Keratinocyte (primary cell): Measurements from ENCODE around the gene ADH5. TPM values are rescaled to one million over a fixed set of nuclear protein-coding genes. Genes with fewer than 3 reads are reported as not detected.

Experiments
- DNase-seq: peaks from one replicate; pipeline ENCODE4 v3.0.0-alpha.2; 2011; ENCODE audit warnings: low read depth, missing footprints, low spot score
- FAIRE-seq: peaks from 2 replicates; lab custom pipeline; 2011; peaks lifted over from hg19 to GRCh38; lab: Jason Lieb, UNC
- H2AFZ ChIP-seq: 2 replicates; pipeline ENCODE4 v1.6.0; 2012; ENCODE audit warnings: low read length, control low read depth, inconsistent platforms; ENCODE audit not compliant: control insufficient read depth
- H3K27ac ChIP-seq: 2 replicates; pipeline ENCODE4 v1.5.1; 2011; ENCODE audit warnings: low read length; ENCODE audit not compliant: control insufficient read depth, insufficient read depth
- H3K27me3 ChIP-seq: 3 replicates; pipeline ENCODE4 v1.6.0; 2011; ENCODE audit warnings: low read length; ENCODE audit not compliant: control insufficient read depth, insufficient read depth; ENCODE audit errors: extremely low read depth
- H3K36me3 ChIP-seq, 2 experiments: 2 replicates in 1 of 2; 3 replicates in 1 of 2; pipeline ENCODE4 v1.5.1; 2011; ENCODE audit warnings: low read length in 2 of 2, mild to moderate bottlenecking in 1 of 2; ENCODE audit not compliant: control insufficient read depth in 2 of 2, insufficient read depth in 2 of 2; ENCODE audit errors: extremely low read depth in 1 of 2
- H3K4me1 ChIP-seq: 3 replicates; pipeline ENCODE4 v1.5.1; 2011; ENCODE audit warnings: low read length; ENCODE audit not compliant: control insufficient read depth, insufficient read depth; ENCODE audit errors: extremely low read depth
- H3K4me2 ChIP-seq: 3 replicates; pipeline ENCODE4 v1.6.0; 2011; ENCODE audit warnings: low read depth, low read length; ENCODE audit not compliant: control insufficient read depth, insufficient read depth; ENCODE audit errors: extremely low read depth
- H3K4me3 ChIP-seq, 3 experiments: fragments of 200-600 bp in 1 of 3; sonication (generic) in 1 of 3; 2 replicates in 2 of 3; 3 replicates in 1 of 3; pipeline ENCODE4 v1.5.1; 2011 to 2016; ENCODE audit warnings: low read length in 3 of 3, mild to moderate bottlenecking in 3 of 3, control low read depth in 2 of 3, inconsistent platforms in 1 of 3, low read depth in 1 of 3, mixed read lengths in 1 of 3, mixed run types in 1 of 3, moderate library complexity in 1 of 3; ENCODE audit not compliant: control insufficient read depth in 2 of 3, insufficient read depth in 2 of 3; ENCODE audit errors: extremely low read depth in 1 of 3
- H3K79me2 ChIP-seq: 2 replicates; pipeline ENCODE4 v1.6.0; 2012; ENCODE audit warnings: low read length; ENCODE audit not compliant: control insufficient read depth, insufficient read depth
- H3K9ac ChIP-seq: 3 replicates; pipeline ENCODE4 v1.6.0; 2011; ENCODE audit warnings: low read length; ENCODE audit not compliant: control insufficient read depth, insufficient read depth; ENCODE audit errors: extremely low read depth
- H3K9me1 ChIP-seq: 3 replicates; pipeline ENCODE4 v1.6.0; 2011; ENCODE audit warnings: low read length; ENCODE audit not compliant: control insufficient read depth, insufficient read depth; ENCODE audit errors: extremely low read depth
- H3K9me3 ChIP-seq: 2 replicates; pipeline ENCODE4 v1.5.1; 2012; ENCODE audit warnings: low read depth, low read length; ENCODE audit not compliant: control insufficient read depth
- H4K20me1 ChIP-seq: 3 replicates; pipeline ENCODE4 v1.6.0; 2011; ENCODE audit warnings: low read length; ENCODE audit not compliant: control insufficient read depth, insufficient read depth; ENCODE audit errors: extremely low read depth
- CTCF ChIP-seq, 3 experiments: IDR thresholded peaks in 1 of 3; conservative IDR thresholded peaks in 1 of 3; optimal IDR thresholded peaks in 1 of 3; 2 replicates in 2 of 3; 3 replicates in 1 of 3; pipeline versions ENCODE3 to v1.5.1; 2011; ENCODE audit warnings: low read length in 3 of 3, mild to moderate bottlenecking in 3 of 3, moderate library complexity in 2 of 3, control low read depth in 1 of 3, inconsistent platforms in 1 of 3; ENCODE audit not compliant: insufficient read depth in 2 of 3; ENCODE audit errors: extremely low read depth in 1 of 3
- EZH2 ChIP-seq: IDR thresholded peaks from one replicate; pipeline ENCODE4 v1.6.1; 2012; ENCODE audit warnings: inconsistent platforms, mild to moderate bottlenecking, low read length, moderate library complexity
- dilution Hi-C: fragments of 300-500 bp; cut with MboI; formaldehyde crosslinking; loops from one replicate; pipeline ENCODE4 v1.7.0; 2020; ENCODE audit warnings: low sequenced_read_pairs; ENCODE audit not compliant: extremely low pct_ligation_motif_present
- polyA plus RNA-seq, 5 experiments: library from polyadenylated mRNA; depleted of rRNA in 3 of 5; stranded (reverse) in 3 of 5; stranded (forward) in 1 of 5; unstranded in 1 of 5; fragments of >200 nt; gene quantifications; 1 replicate in 1 of 5; 2 replicates in 3 of 5; 3 replicates in 1 of 5; pipeline versions ENCODE4 v1.2.1 to v1.2.3, GENCODE V29; 2011 to 2012; ENCODE audit warnings: missing spikeins in 2 of 5, low read depth in 1 of 5, low replicate concordance in 1 of 5

The ADH5 gene
- polyA plus RNA-seq, 1 donor (not counting 4 experiments of a cell fraction or from before 2014, with no cell fraction given): 314 TPM

DNA sequence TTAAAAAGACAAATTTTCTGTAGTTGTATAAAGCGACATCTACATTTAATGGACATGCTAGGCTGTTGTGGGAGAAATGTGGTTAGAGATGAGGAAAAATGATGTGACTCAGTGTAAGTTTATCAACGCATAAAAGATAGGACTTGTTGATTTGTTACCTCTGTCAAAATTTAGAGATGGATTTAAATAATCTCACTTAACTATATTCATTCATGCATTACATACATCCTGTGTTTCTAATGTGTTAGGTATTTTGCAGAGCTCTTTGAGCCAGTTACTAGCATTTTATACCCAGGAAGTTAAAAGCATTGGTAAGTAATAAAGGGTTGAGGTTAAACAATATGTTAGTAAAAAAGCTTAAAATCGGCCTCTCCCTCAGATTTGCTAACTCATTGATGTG, 58.7 kb downstream of the ADH5 start:
- H3K36me3 ChIP-seq: peaks cover 4 to 13% of the 10 kb centered on the region in 2 experiments
- TF ChIP-seq CTCF (optimal IDR thresholded peaks at IDR 0.05 in 1 of 3, IDR thresholded peaks at IDR 0.05 in 1 of 3, conservative IDR thresholded peaks at IDR 0.05 in 1 of 3; ENCODE audit: extremely low read depth in 1 of 3, insufficient read depth in 2 of 3, low read length in 3 of 3) (no peak), EZH2 (no peak)
- peaks cover 4% of the 10 kb centered on the region for H4K20me1 ChIP-seq
- H3K9ac ChIP-seq: no peak overlapping the region
- FAIRE-seq (no peak), DNase-seq (no peak)
- no peak overlapping the region for H3K4me2 ChIP-seq
- no peak overlapping the region for H2AFZ ChIP-seq
- no peaks in the 10 kb centered on the region for H3K9me1 ChIP-seq
- no peaks in the 10 kb centered on the region for H3K9me3 ChIP-seq
- H3K4me3 ChIP-seq: no peak overlapping the region
- dilution Hi-C loops: no loop called here
- H3K27ac ChIP-seq: no peak overlapping the region
- H3K4me1 ChIP-seq: peaks cover 9% of the 10 kb centered on the region
- peaks cover 87% of the 10 kb centered on the region for H3K79me2 ChIP-seq
- no peaks in the 10 kb centered on the region for H3K27me3 ChIP-seq

DNA sequence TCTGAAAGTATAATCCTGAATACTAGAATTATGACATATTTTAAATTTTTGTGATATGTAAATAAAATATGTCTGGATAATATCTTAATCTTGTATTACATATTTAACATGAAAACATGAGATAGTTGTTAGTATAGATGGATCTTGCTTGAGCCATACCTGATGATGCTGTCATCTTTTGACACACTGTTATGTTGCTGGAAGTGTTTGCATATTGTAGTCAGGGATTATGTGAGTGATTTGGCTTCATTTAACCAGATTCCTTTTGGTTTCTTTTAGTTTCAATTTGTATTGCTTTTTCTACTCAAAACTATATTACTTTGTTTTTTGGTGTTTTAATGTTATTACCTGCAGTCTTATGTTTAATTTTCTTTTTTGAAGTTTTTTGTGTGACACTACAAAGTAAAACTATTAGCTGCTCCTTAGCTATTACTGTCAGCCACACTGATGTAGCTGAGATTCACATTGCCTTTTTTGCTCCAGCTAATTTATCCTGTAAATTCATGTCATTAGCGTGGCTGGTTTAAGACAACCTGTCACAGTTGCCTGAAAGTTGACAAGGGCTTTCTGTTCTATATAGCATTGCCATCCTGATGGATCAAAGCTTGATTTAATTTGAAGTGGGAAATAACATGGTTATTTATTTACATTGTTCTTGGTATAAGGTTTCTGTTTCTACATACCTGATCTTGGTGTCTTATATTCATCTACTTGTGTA, 59.4 kb downstream of the ADH5 start:
- H3K9me1 ChIP-seq: no peaks in the 10 kb centered on the region
- H3K36me3 ChIP-seq: peaks cover 2 to 13% of the 10 kb centered on the region in 2 experiments
- no peaks in the 10 kb centered on the region for H3K27me3 ChIP-seq
- no peak overlapping the region for H3K9ac ChIP-seq
- H3K9me3 ChIP-seq: no peaks in the 10 kb centered on the region
- H3K27ac ChIP-seq: no peak overlapping the region
- peaks cover 15% of the 10 kb centered on the region for H3K4me1 ChIP-seq
- TF ChIP-seq EZH2: no peak
- TF ChIP-seq CTCF (optimal IDR thresholded peaks at IDR 0.05 in 1 of 3, IDR thresholded peaks at IDR 0.05 in 1 of 3, conservative IDR thresholded peaks at IDR 0.05 in 1 of 3; ENCODE audit: extremely low read depth in 1 of 3, insufficient read depth in 2 of 3, low read length in 3 of 3): no peak
- H3K4me3 ChIP-seq: no peak overlapping the region
- no peak for DNase-seq
- peaks cover 89% of the 10 kb centered on the region for H3K79me2 ChIP-seq
- H4K20me1 ChIP-seq: peaks cover 4% of the 10 kb centered on the region
- dilution Hi-C loops: no loop called here
- no peak overlapping the region for H3K4me2 ChIP-seq
- H2AFZ ChIP-seq: no peak overlapping the region
- no peak for FAIRE-seq
